Stimulated activated naive CD8-positive, alpha-beta T cell treated with anti-CD3 and anti-CD28 coated beads, Interleukin-15, amount 100 ng/mL, for 72 hours (primary cell): ENCODE data around the gene KIAA0825.

Source experiments
- ATAC-seq: fragments of 150-1000 bp; cut with Tn5 transposase; 2 replicates; pipeline ENCODE4 v1.10.0; 2021; ENCODE audit warnings: mild to moderate bottlenecking, moderate library complexity
- DNase-seq, 2 donors: peaks; one replicate each; pipeline ENCODE4 v3.0.0; 2021 to 2022
- H3K27ac Mint-ChIP-seq, 2 donors: one replicate each; pipeline ENCODE4 v1.8.0; 2022; ENCODE audit warnings: mild to moderate bottlenecking in 2 of 2, mixed read lengths in 2 of 2, moderate library complexity in 2 of 2
- H3K27me3 Mint-ChIP-seq: one replicate; pipeline ENCODE4 v1.8.0; 2022; ENCODE audit warnings: mixed read lengths
- H3K4me1 Mint-ChIP-seq: one replicate; pipeline ENCODE4 v1.8.0; 2022; ENCODE audit warnings: mild to moderate bottlenecking, mixed read lengths
- H3K4me3 Mint-ChIP-seq, 2 donors: one replicate each; pipeline ENCODE4 v1.8.0; 2022; ENCODE audit warnings: mild to moderate bottlenecking in 2 of 2, mixed read lengths in 2 of 2, moderate library complexity in 1 of 2
- H3K9me3 Mint-ChIP-seq, 2 donors: one replicate each; pipeline ENCODE4 v1.8.0; 2022; ENCODE audit warnings: mixed read lengths in 2 of 2

Gene KIAA0825

GRCh38 chr5:94442991-94443390 lies 175.4 kb downstream of the KIAA0825 start:
- Mint-ChIP-seq H3K4me1 (no peaks in the 10 kb centered on the region), H3K27ac (no peak overlapping the region), H3K9me3 (no peaks in the 10 kb centered on the region), H3K4me3 (no peak overlapping the region), H3K27me3 (no peaks in the 10 kb centered on the region)
- no peak for DNase-seq
- no peak for ATAC-seq

- Mint-ChIP-seq H3K27ac (no peak overlapping the region), H3K4me1 (no peaks in the 10 kb centered on the region), H3K9me3 (no peaks in the 10 kb centered on the region), H3K27me3 (no peaks in the 10 kb centered on the region), H3K4me3 (no peak overlapping the region)
- DNase-seq (no peak), ATAC-seq (no peak)
Observed at GRCh38 chr5:94442076-94442475, 176.3 kb downstream of the KIAA0825 start.

GRCh38 chr5:94440015-94440414 lies 178.4 kb downstream of the KIAA0825 start:
- H3K4me3 Mint-ChIP-seq, result no peak overlapping the region
- no peaks in the 10 kb centered on the region for H3K27me3 Mint-ChIP-seq
- no peak for ATAC-seq
- no peaks in the 10 kb centered on the region for H3K9me3 Mint-ChIP-seq
- H3K27ac Mint-ChIP-seq, result no peak overlapping the region
- DNase-seq, result no peak
- H3K4me1 Mint-ChIP-seq, result no peaks in the 10 kb centered on the region

GRCh38 chr5:94433397-94434163 lies 184.8 kb downstream of the KIAA0825 start:
- no peaks in the 10 kb centered on the region for H3K27me3 Mint-ChIP-seq
- ATAC-seq, result no peak
- H3K4me3 Mint-ChIP-seq, result no peak overlapping the region

GRCh38 chr5:94432499-94432898 lies 185.9 kb downstream of the KIAA0825 start:
- Mint-ChIP-seq H3K4me1 (no peaks in the 10 kb centered on the region), H3K27me3 (no peaks in the 10 kb centered on the region), H3K27ac (no peak overlapping the region), H3K9me3 (peaks cover 5 to 19% of the 10 kb centered on the region in 2 donors), H3K4me3 (no peak overlapping the region)
- ATAC-seq (no peak), DNase-seq (no peak)

More at GRCh38 chr5:94433397-94434163, 184.8 kb downstream of the KIAA0825 start:
- H3K4me1 Mint-ChIP-seq, result no peaks in the 10 kb centered on the region
- H3K9me3 Mint-ChIP-seq, result peaks cover 0 to 9% of the 10 kb centered on the region in 2 donors
- no peak for DNase-seq
- H3K27ac Mint-ChIP-seq, result peak overlapping the region in 1 of 2 donors; percentile 59

GRCh38 chr5:94431696-94432095 lies 186.7 kb downstream of the KIAA0825 start:
- H3K4me1 Mint-ChIP-seq, result no peaks in the 10 kb centered on the region
- DNase-seq (no peak), ATAC-seq (no peak)
- H3K4me3 Mint-ChIP-seq, result no peak overlapping the region
- no peaks in the 10 kb centered on the region for H3K27me3 Mint-ChIP-seq
- no peak overlapping the region for H3K27ac Mint-ChIP-seq
- H3K9me3 Mint-ChIP-seq, result peaks cover 5 to 19% of the 10 kb centered on the region in 2 donors

GRCh38 chr5:94429566-94429965 lies 188.8 kb downstream of the KIAA0825 start:
- no peak overlapping the region for H3K27ac Mint-ChIP-seq
- H3K4me3 Mint-ChIP-seq, result no peak overlapping the region
- no peak for DNase-seq
- H3K4me1 Mint-ChIP-seq, result no peaks in the 10 kb centered on the region
- H3K27me3 Mint-ChIP-seq, result no peaks in the 10 kb centered on the region
- no peak for ATAC-seq
- H3K9me3 Mint-ChIP-seq, result peaks cover 5 to 19% of the 10 kb centered on the region in 2 donors

GRCh38 chr5:94425396-94425795 lies 193.0 kb downstream of the KIAA0825 start:
- Mint-ChIP-seq H3K9me3 (peaks cover 5 to 19% of the 10 kb centered on the region in 2 donors), H3K27me3 (no peaks in the 10 kb centered on the region)
- DNase-seq, result no peak

GRCh38 chr5:94423411-94423810 lies 195.0 kb downstream of the KIAA0825 start:
- Mint-ChIP-seq H3K4me3 (no peak overlapping the region), H3K27ac (no peak overlapping the region), H3K27me3 (no peaks in the 10 kb centered on the region), H3K9me3 (peaks cover 5 to 9% of the 10 kb centered on the region in 2 donors), H3K4me1 (no peaks in the 10 kb centered on the region)
- ATAC-seq (no peak), DNase-seq (no peak)

More at GRCh38 chr5:94425396-94425795, 193.0 kb downstream of the KIAA0825 start:
- H3K4me1 Mint-ChIP-seq, result no peaks in the 10 kb centered on the region
- H3K4me3 Mint-ChIP-seq, result no peak overlapping the region
- no peak for ATAC-seq
- H3K27ac Mint-ChIP-seq, result no peak overlapping the region

- no peaks in the 10 kb centered on the region for H3K4me1 Mint-ChIP-seq
- H3K4me3 Mint-ChIP-seq, result no peak overlapping the region
- ATAC-seq (no peak), DNase-seq (no peak)
- no peak overlapping the region for H3K27ac Mint-ChIP-seq
- H3K27me3 Mint-ChIP-seq, result no peaks in the 10 kb centered on the region
- H3K9me3 Mint-ChIP-seq, result peaks cover 1 to 3% of the 10 kb centered on the region in 2 donors
Observed at GRCh38 chr5:94422812-94423211, 195.6 kb downstream of the KIAA0825 start.

GRCh38 chr5:94420885-94421284 lies 197.5 kb downstream of the KIAA0825 start:
- no peak for DNase-seq
- H3K4me1 Mint-ChIP-seq, result no peaks in the 10 kb centered on the region
- no peak overlapping the region for H3K4me3 Mint-ChIP-seq

GRCh38 chr5:94415798-94416197 lies 202.6 kb downstream of the KIAA0825 start:
- H3K4me3 Mint-ChIP-seq, result no peak overlapping the region
- ATAC-seq, result no peak
- H3K4me1 Mint-ChIP-seq, result no peaks in the 10 kb centered on the region
- H3K27ac Mint-ChIP-seq, result no peak overlapping the region
- no peaks in the 10 kb centered on the region for H3K9me3 Mint-ChIP-seq
- DNase-seq, result no peak
- no peaks in the 10 kb centered on the region for H3K27me3 Mint-ChIP-seq

More at GRCh38 chr5:94420885-94421284, 197.5 kb downstream of the KIAA0825 start:
- Mint-ChIP-seq H3K27me3 (no peaks in the 10 kb centered on the region), H3K27ac (no peak overlapping the region), H3K9me3 (no peaks in the 10 kb centered on the region)
- no peak for ATAC-seq

GRCh38 chr5:94409440-94409839 lies 209.0 kb downstream of the KIAA0825 start:
- no peak overlapping the region for H3K4me3 Mint-ChIP-seq
- H3K27ac Mint-ChIP-seq, result no peak overlapping the region
- peaks cover 5 to 10% of the 10 kb centered on the region in 2 donors for H3K9me3 Mint-ChIP-seq
- DNase-seq (no peak), ATAC-seq (no peak)
- H3K4me1 Mint-ChIP-seq, result no peaks in the 10 kb centered on the region
- no peaks in the 10 kb centered on the region for H3K27me3 Mint-ChIP-seq

GRCh38 chr5:94407023-94407422 lies 211.4 kb downstream of the KIAA0825 start:
- H3K4me3 Mint-ChIP-seq, result no peak overlapping the region
- H3K27ac Mint-ChIP-seq, result no peak overlapping the region
- H3K27me3 Mint-ChIP-seq, result no peaks in the 10 kb centered on the region
- H3K9me3 Mint-ChIP-seq, result peaks cover 5 to 10% of the 10 kb centered on the region in 2 donors
- no peaks in the 10 kb centered on the region for H3K4me1 Mint-ChIP-seq
- ATAC-seq (no peak), DNase-seq (no peak)

GRCh38 chr5:94403483-94403882 lies 214.9 kb downstream of the KIAA0825 start:
- no peak for DNase-seq
- Mint-ChIP-seq H3K4me1 (no peaks in the 10 kb centered on the region), H3K9me3 (no peaks in the 10 kb centered on the region)

GRCh38 chr5:94402096-94402495 lies 216.3 kb downstream of the KIAA0825 start:
- H3K4me1 Mint-ChIP-seq, result no peaks in the 10 kb centered on the region
- H3K27me3 Mint-ChIP-seq, result no peaks in the 10 kb centered on the region
- DNase-seq, result no peak
- no peaks in the 10 kb centered on the region for H3K9me3 Mint-ChIP-seq
- no peak overlapping the region for H3K4me3 Mint-ChIP-seq
- no peak for ATAC-seq
- H3K27ac Mint-ChIP-seq, result no peak overlapping the region

More at GRCh38 chr5:94403483-94403882, 214.9 kb downstream of the KIAA0825 start:
- Mint-ChIP-seq H3K4me3 (no peak overlapping the region), H3K27me3 (no peaks in the 10 kb centered on the region), H3K27ac (no peak overlapping the region)
- ATAC-seq, result no peak

GRCh38 chr5:94397508-94397907 lies 220.9 kb downstream of the KIAA0825 start:
- H3K27me3 Mint-ChIP-seq, result no peaks in the 10 kb centered on the region
- ATAC-seq (no peak), DNase-seq (no peak)
- no peaks in the 10 kb centered on the region for H3K9me3 Mint-ChIP-seq
- H3K4me1 Mint-ChIP-seq, result no peaks in the 10 kb centered on the region
- no peak overlapping the region for H3K27ac Mint-ChIP-seq
- no peak overlapping the region for H3K4me3 Mint-ChIP-seq
